Chondrocyte (in vitro differentiated cells): ENCODE measurements around the gene PTPN7. TPM values are rescaled to one million over a fixed set of nuclear protein-coding genes. Genes with fewer than 3 reads are reported as not detected.
A peak's percentile ranks its signal among the peaks of the same experiment; 100 is the strongest.

Experiments used
- DNase-seq: peaks from one replicate; pipeline ENCODE4 v3.0.0; 2021; ENCODE audit warnings: mixed read lengths, low spot score
- H3K27ac Mint-ChIP-seq: one replicate; pipeline ENCODE4 v1.8.0; 2021; ENCODE audit warnings: mild to moderate bottlenecking, moderate library complexity, mixed read lengths; ENCODE audit not compliant: unreplicated experiment
- H3K27me3 Mint-ChIP-seq: 2 replicates; pipeline ENCODE4 v1.8.0; 2021; ENCODE audit warnings: low read depth, mixed read lengths
- H3K36me3 Mint-ChIP-seq: 2 replicates; pipeline ENCODE4 v1.8.0; 2021; ENCODE audit warnings: low read depth, mixed read lengths
- H3K4me1 Mint-ChIP-seq: 2 replicates; pipeline ENCODE4 v1.8.0; 2021; ENCODE audit warnings: low read depth, mild to moderate bottlenecking, mixed read lengths
- H3K4me3 Mint-ChIP-seq: one replicate; pipeline ENCODE4 v1.8.0; 2021; ENCODE audit warnings: mild to moderate bottlenecking, moderate library complexity, mixed read lengths; ENCODE audit not compliant: unreplicated experiment
- H3K9me3 Mint-ChIP-seq: 2 replicates; pipeline ENCODE4 v1.8.0; 2021; ENCODE audit warnings: low read depth, mixed read lengths
- total RNA-seq: library from RNA; stranded (reverse); gene quantifications from 3 replicates; pipeline ENCODE4 v1.2.1, GENCODE V29; 2021
- TF ChIP-seq, protein P1 (sequence below): fragments of 200-600 bp; sonication (generic); IDR thresholded peaks from 2 replicates; pipeline ENCODE4 v1.5.0; 2021; ENCODE audit warnings: antibody characterized with exemption, mild to moderate bottlenecking, moderate library complexity

PTPN7 gene
- total RNA-seq, 1 donor from 2014 or later = not detected

DNA sequence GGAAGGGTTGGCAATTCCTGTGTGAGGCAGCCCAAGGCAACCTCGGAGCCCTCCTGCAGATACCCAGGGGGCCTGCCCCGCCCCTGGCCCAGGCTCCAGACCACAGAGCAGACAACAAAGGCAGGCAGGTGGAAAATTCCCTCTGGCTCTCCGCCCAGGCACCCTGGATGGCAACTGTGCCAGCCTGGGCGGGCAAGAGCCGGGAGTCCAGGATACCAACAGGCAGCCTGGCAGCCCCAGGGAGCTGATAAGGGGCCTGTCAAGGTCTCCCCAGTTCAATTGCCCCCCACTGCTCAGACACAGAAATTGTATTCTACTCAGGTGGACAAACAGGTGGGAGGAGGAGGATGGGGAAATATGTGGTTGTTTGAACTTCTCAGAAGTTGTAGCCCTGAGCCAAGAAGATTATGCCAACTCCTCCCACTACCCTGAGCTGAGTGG lies 53.1 kb downstream of the PTPN7 start:
- TF ChIP-seq, protein P1, sequence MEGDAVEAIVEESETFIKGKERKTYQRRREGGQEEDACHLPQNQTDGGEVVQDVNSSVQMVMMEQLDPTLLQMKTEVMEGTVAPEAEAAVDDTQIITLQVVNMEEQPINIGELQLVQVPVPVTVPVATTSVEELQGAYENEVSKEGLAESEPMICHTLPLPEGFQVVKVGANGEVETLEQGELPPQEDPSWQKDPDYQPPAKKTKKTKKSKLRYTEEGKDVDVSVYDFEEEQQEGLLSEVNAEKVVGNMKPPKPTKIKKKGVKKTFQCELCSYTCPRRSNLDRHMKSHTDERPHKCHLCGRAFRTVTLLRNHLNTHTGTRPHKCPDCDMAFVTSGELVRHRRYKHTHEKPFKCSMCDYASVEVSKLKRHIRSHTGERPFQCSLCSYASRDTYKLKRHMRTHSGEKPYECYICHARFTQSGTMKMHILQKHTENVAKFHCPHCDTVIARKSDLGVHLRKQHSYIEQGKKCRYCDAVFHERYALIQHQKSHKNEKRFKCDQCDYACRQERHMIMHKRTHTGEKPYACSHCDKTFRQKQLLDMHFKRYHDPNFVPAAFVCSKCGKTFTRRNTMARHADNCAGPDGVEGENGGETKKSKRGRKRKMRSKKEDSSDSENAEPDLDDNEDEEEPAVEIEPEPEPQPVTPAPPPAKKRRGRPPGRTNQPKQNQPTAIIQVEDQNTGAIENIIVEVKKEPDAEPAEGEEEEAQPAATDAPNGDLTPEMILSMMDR = no peak
- Mint-ChIP-seq H3K4me3 (no peak overlapping the region), H3K27ac (no peak overlapping the region), H3K36me3 (no peaks in the 10 kb centered on the region), H3K4me1 (peaks cover 14% of the 10 kb centered on the region), H3K27me3 (no peaks in the 10 kb centered on the region), H3K9me3 (no peaks in the 10 kb centered on the region)
- no peak for DNase-seq

DNA sequence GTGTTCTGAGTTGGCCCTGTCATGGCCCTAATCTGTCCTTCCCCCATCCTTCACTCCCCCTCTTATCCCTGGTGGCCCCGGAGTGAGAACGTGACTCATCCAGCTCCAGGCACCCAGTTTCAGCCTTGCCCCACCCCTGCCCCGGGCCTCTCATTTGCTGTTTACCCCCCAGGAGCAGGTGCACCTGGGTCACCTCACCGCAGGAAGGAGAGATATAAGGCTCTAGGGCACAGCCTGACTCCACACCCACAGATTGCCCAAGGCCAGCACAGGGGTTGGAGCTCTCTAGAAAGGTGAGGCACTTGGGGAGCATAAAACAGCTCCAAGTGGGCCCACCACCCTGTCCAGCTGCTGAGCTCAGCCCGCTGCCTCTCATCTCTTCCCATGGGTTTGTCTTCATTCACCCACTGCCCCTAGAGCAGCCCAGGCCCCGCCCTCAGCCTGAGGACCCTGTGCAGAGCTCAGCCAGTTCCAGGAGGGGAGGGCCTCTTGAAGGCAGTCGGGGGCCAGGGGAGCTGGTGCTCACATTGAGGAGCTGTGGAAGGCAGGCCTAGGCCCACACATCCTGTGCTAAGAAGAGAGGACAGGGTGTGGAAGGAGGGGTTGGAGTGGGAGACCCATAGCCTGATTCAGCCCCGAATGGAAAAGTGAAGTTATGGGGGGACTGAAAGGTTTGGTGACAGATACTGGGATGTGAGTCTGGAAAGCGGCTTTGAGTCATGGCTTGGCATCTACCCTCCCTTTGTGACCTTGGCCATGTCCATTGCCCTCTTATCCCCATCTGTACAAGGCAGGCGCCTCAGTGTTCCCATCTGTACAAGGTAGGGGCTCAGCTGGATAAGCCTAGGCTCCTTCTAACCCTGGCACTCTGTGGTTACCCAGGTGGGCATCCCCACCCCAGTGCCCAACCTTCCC lies 53.8 kb downstream of the PTPN7 start:
- DNase-seq = no peak
- TF ChIP-seq, protein P1 = no peak
- Mint-ChIP-seq H3K4me1 (peaks cover 14% of the 10 kb centered on the region), H3K9me3 (no peaks in the 10 kb centered on the region), H3K27me3 (no peaks in the 10 kb centered on the region), H3K36me3 (no peaks in the 10 kb centered on the region), H3K4me3 (no peak overlapping the region), H3K27ac (no peak overlapping the region)

DNA sequence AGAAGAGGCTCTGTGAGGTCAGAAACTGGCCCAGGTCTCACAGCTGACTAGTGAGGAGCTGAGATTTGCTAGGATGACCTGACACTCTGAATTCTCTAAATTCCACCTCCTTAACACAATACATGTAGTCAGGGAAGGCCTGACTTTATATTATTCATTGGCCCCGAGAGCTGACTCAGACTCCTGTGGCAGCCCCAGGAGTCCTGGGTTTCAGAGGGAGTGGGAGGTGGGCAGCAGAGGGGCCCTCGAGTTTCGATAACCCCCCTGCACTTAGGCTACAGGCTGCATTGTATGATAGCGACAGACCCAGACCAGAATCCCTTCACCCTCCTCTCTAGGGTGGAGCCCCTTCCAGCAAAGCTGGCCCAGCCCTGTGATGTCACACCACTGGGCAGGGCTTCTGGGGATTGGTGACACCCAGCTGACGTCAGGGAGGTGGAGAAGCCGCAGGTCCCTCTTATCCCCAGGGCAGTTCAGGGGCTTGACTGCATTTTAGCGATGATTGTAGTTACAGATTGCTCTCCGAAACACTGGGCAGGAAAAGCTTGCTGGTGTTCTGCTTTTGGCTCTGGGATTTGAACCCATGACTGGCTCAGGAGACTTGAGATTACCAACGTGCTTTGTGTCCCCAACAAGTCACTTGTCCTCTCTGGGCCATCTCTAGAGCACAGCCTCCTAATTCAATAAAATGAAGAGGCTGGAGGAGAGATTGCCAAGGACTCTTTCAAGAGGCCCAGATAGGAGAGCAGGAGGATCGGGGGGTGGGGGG lies 54.6 kb downstream of the PTPN7 start:
- TF ChIP-seq, protein P1 = no peak
- no peaks in the 10 kb centered on the region for H3K36me3 Mint-ChIP-seq
- peak overlapping the region; percentile 83 for H3K27ac Mint-ChIP-seq
- no peak for DNase-seq
- H3K4me3 Mint-ChIP-seq = no peak overlapping the region
- no peaks in the 10 kb centered on the region for H3K9me3 Mint-ChIP-seq
- H3K27me3 Mint-ChIP-seq = no peaks in the 10 kb centered on the region
- peaks cover 14% of the 10 kb centered on the region for H3K4me1 Mint-ChIP-seq

DNA sequence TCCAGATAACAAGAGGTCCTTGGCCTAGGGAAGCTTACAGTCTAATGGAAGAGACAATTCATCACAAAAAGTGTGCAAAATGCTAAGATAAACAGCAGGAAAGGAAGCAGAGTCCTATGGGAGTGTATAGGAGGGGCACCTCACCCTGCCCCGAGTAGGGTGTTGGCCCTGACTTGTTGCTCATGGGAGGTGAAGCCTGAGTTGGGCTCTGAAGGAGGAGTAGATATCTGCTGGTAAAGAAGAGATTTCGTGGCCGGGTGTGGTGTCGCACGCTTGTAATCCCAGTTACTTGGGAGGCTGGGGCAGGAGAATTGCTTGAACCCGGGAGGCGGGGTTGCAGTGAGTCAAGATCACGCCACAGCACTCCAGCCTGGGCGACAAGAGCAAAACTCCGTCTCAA lies 56.3 kb downstream of the PTPN7 start:
- H3K27me3 Mint-ChIP-seq = no peaks in the 10 kb centered on the region
- H3K36me3 Mint-ChIP-seq = no peaks in the 10 kb centered on the region
- no peak for DNase-seq
- H3K9me3 Mint-ChIP-seq = no peaks in the 10 kb centered on the region
- H3K27ac Mint-ChIP-seq = no peak overlapping the region
- TF ChIP-seq, protein P1 = no peak
- peaks cover 14% of the 10 kb centered on the region for H3K4me1 Mint-ChIP-seq
- no peak overlapping the region for H3K4me3 Mint-ChIP-seq

DNA sequence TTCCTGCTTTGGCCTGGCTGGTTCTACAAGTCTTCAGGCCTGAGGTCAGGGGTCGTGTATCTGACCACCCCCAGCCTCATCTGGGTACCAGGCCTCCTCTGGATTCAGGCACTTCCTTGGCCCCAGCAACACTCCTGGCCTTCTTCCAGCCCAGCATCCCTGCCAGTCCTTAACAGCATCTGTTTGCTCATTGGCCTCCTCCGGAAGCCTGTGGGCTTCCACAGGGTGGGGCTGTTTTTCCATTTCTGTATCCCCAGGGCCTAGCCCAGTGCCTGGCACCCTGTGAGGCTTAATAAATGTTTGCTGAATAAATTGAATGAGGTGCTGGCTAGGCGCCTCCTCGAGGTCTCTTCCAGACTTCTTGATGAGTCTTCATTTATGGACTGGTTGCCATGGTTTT lies 59.2 kb downstream of the PTPN7 start:
- no peak for DNase-seq
- H3K27me3 Mint-ChIP-seq = no peaks in the 10 kb centered on the region
- TF ChIP-seq, protein P1 = no peak
- peaks cover 11% of the 10 kb centered on the region for H3K4me1 Mint-ChIP-seq
- H3K27ac Mint-ChIP-seq = no peak overlapping the region
- no peak overlapping the region for H3K4me3 Mint-ChIP-seq
- no peaks in the 10 kb centered on the region for H3K9me3 Mint-ChIP-seq
- no peaks in the 10 kb centered on the region for H3K36me3 Mint-ChIP-seq
